Measurements from ENCODE around the gene FAF2.

GRCh38 chr5:176527246-176528222 lies 79.3 kb downstream of the FAF2 start:
- TF ChIP-seq CTCF (IDR thresholded peaks at IDR 0.05) (no peak), POLR2A (IDR thresholded peaks at IDR 0.05) (no peak)
